H1 (cell line): ENCODE results near the gene SEPTIN2.

ENCODE experiments used
- CTCF ChIP-seq, 3 experiments: IDR thresholded peaks; 1 replicate in 2 of 3; 2 replicates in 1 of 3; pipeline versions ENCODE4 v1.5.1 to v1.6.1; 2011; ENCODE audit warnings: low read length in 3 of 3, mild to moderate bottlenecking in 3 of 3, inconsistent platforms in 2 of 3, low read depth in 1 of 3, moderate library complexity in 1 of 3; ENCODE audit not compliant: insufficient read depth in 1 of 3; ENCODE audit errors: control extremely low read depth in 1 of 3
- FOSL1 ChIP-seq: IDR thresholded peaks from 2 replicates; pipeline ENCODE4 v1.6.1; 2011; ENCODE audit warnings: mild to moderate bottlenecking, low read depth, low read length, moderate library complexity; ENCODE audit not compliant: insufficient read depth
- MAX ChIP-seq: IDR thresholded peaks from 2 replicates; pipeline ENCODE4 v1.6.1; 2012; ENCODE audit warnings: inconsistent platforms
- POLR2A ChIP-seq, 2 experiments: IDR thresholded peaks; 1 replicate in 1 of 2; 2 replicates in 1 of 2; pipeline ENCODE4 v1.6.1; 2011; ENCODE audit warnings: low read depth in 2 of 2, low read length in 2 of 2, mild to moderate bottlenecking in 2 of 2; ENCODE audit errors: control extremely low read depth in 1 of 2
- SIX5 ChIP-seq: IDR thresholded peaks from 2 replicates; pipeline ENCODE4 v1.6.1; 2011; ENCODE audit warnings: mild to moderate bottlenecking, low read depth, low read length
- SP2 ChIP-seq: IDR thresholded peaks from 2 replicates; pipeline ENCODE4 v1.6.1; 2012; ENCODE audit warnings: mild to moderate bottlenecking, low read length, inconsistent platforms

GRCh38 chr2:241330616-241330981 lies 14.9 kb downstream of the SEPTIN2 start:
- TF ChIP-seq MAX (no peak), FOSL1 (no peak), CTCF (IDR thresholded peaks at IDR 0.05; ENCODE audit: control extremely low read depth in 1 of 3, insufficient read depth in 1 of 3, low read depth in 1 of 3, low read length in 3 of 3) (no peak), SP2 (no peak), SIX5 (no peak), POLR2A (IDR thresholded peaks at IDR 0.05; ENCODE audit: control extremely low read depth in 1 of 2, low read depth in 2 of 2, low read length in 2 of 2) (no peak)
